ENCODE measurements around the gene TNFRSF12A. TPM values are rescaled to one million over a fixed set of nuclear protein-coding genes. Genes with fewer than 3 reads are reported as not detected.

Gene TNFRSF12A
- total and polyA plus RNA-seq, 10 of the 15 experiments (the other 5 are each of a cell fraction or from before 2014, with no cell fraction given): 0.35 to 1.7 (median 1.2) TPM; not detected in 2

DNA sequence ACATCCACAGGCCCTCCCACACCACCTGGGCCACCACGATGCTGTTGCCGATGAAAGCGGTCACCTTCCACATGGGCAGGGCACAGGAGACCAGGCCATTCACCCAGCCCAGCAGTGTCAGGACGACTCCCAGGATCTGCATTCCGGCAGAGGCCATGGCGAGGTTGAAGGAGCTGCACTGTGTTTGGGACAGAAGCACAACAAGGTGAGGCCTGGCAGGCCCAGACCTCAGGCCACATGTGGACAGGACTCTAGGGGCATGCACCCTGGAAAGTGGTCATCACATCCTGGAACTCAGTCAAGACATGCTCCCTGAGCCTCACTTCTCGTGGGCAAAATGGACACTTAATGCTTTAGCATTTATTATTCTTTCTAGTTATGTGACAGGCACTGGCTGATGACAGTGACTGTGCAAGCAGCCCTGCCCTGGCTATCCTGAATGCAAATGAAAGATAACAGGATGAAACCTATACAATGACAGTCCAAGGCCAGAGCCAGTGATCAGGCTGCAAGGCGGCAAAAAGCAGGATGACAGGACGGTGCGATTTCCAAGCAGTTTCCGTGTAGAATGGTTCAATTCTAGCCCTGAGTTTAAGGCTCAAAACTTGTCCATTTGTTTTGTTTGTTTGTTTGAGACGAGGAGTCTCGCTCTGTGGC lies 4.2 kb upstream of the TNFRSF12A start:
- in situ Hi-C loops (cut with MboI): no loop called here
- no peak overlapping the region for H3K9ac ChIP-seq (ENCODE audit: control insufficient read depth, insufficient read depth, low read length)
- H3K27ac ChIP-seq (ENCODE audit: control insufficient read depth, insufficient read depth): no peak overlapping the region
- peaks cover 4% of the 10 kb centered on the region for H3K4me1 ChIP-seq (ENCODE audit: control insufficient read depth, insufficient read depth, low read length)
- no peak for ATAC-seq
- no peaks in the 10 kb centered on the region for H3K9me3 ChIP-seq (replicated peaks; ENCODE audit: control insufficient read depth, insufficient read depth, low read length)
- BruUV-seq (replicated peaks): no TSS peak
- WGBS (ENCODE audit: insufficient coverage, insufficient replicate concordance, low lambda C conversion rate, missing lambda C conversion rate): 56% methylated on average over 13 of the region's 13 CpGs
- CTCF ChIA-PET: no interaction called here
- no peak for DNase-seq (ENCODE audit: low read depth, low spot score)
- H3K4me3 ChIP-seq: no peak overlapping the region
- H3K36me3 ChIP-seq (ENCODE audit: control insufficient read depth in 2 of 2, insufficient read depth in 2 of 2, low read length in 1 of 2): no peaks in the 10 kb centered on the region
- SMC1A ChIA-PET (ENCODE audit: uncharacterized antibody, unreplicated experiment): interaction anchor here (1.0 kb wide), 1 partner anchor 12 kb away, joined by 3 read pairs; no protein-coding TSS in a partner anchor
- no peak for FAIRE-seq
- H3K4me2 ChIP-seq (ENCODE audit: control insufficient read depth, insufficient read depth): no peak overlapping the region
- RAD21 ChIA-PET (ENCODE audit: unreplicated experiment): no interaction called here
- TF ChIP-seq IRF4 (IDR thresholded peaks at IDR 0.05; ENCODE audit: low read depth, low read length): no peak
- TF ChIP-seq SMAD5 (IDR thresholded peaks at IDR 0.05; ENCODE audit: low read depth): no peak
- no peak for TF ChIP-seq TCF12 (IDR thresholded peaks at IDR 0.05; ENCODE audit: low read depth, low read length)
- no peak for TF ChIP-seq NBN (IDR thresholded peaks at IDR 0.05)
- no peak for TF ChIP-seq ZNF274 (IDR thresholded peaks at IDR 0.05; ENCODE audit: insufficient read depth, insufficient read length)
- TF ChIP-seq JUNB (IDR thresholded peaks at IDR 0.05): no peak
- no peak for TF ChIP-seq RB1 (IDR thresholded peaks at IDR 0.05; ENCODE audit: borderline replicate concordance)
- TF ChIP-seq STAT1 (conservative IDR thresholded peaks at IDR 0.05): no peak
- no peak for TF ChIP-seq ZNF207 (IDR thresholded peaks at IDR 0.05; ENCODE audit: borderline replicate concordance)
- TF ChIP-seq SUPT20H (IDR thresholded peaks at IDR 0.05; ENCODE audit: borderline replicate concordance, control insufficient read depth, low read depth, low read length): no peak
- TF ChIP-seq SIX5 (IDR thresholded peaks at IDR 0.05; ENCODE audit: low read depth, low read length, severe bottlenecking): no peak
- no peak for TF ChIP-seq RUNX3 (IDR thresholded peaks at IDR 0.05; ENCODE audit: low read length)
- TF ChIP-seq BCLAF1 (IDR thresholded peaks at IDR 0.05): no peak
- no peak for TF ChIP-seq HSF1 (IDR thresholded peaks at IDR 0.05; ENCODE audit: low read depth, low read length)
- TF ChIP-seq TCF3 (IDR thresholded peaks at IDR 0.05; ENCODE audit: borderline replicate concordance, insufficient read depth, low read depth, low read length): no peak
- no peak for TF ChIP-seq MEF2A (IDR thresholded peaks at IDR 0.05; ENCODE audit: insufficient read depth, low read depth, low read length)
- no peak for TF ChIP-seq BACH1 (IDR thresholded peaks at IDR 0.05; ENCODE audit: borderline replicate concordance)
- TF ChIP-seq, protein P1, sequence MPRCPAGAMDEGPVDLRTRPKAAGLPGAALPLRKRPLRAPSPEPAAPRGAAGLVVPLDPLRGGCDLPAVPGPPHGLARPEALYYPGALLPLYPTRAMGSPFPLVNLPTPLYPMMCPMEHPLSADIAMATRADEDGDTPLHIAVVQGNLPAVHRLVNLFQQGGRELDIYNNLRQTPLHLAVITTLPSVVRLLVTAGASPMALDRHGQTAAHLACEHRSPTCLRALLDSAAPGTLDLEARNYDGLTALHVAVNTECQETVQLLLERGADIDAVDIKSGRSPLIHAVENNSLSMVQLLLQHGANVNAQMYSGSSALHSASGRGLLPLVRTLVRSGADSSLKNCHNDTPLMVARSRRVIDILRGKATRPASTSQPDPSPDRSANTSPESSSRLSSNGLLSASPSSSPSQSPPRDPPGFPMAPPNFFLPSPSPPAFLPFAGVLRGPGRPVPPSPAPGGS (IDR thresholded peaks at IDR 0.05; ENCODE audit: borderline replicate concordance, insufficient read depth, low read depth, low read length, poor library complexity, severe bottlenecking): no peak
- TF ChIP-seq EED (IDR thresholded peaks at IDR 0.05; ENCODE audit: low read depth): no peak
- H4K20me1 ChIP-seq (ENCODE audit: control insufficient read depth, insufficient read depth): no peaks in the 10 kb centered on the region
- no peaks in the 10 kb centered on the region for H3K79me2 ChIP-seq (ENCODE audit: control insufficient read depth, insufficient read depth, low read length)
- H2AFZ ChIP-seq (ENCODE audit: control insufficient read depth, low read depth, low read length): no peak overlapping the region
- intact Hi-C loops (cut with micrococcal nuclease; ENCODE audit: unreplicated experiment): no loop called here
- POLR2A ChIA-PET: no interaction called here
- H3K27me3 ChIP-seq (replicated peaks in 1 of 2; ENCODE audit: control insufficient read depth in 2 of 2, insufficient read depth in 2 of 2, low read length in 1 of 2): peaks cover 0 to 10% of the 10 kb centered on the region in 2 experiments; a peak in 3 of 4 replicates
